Fibroblast of villous mesenchyme (primary cell): ENCODE measurements around the gene ATP8A1. TPM values are rescaled to one million over a fixed set of nuclear protein-coding genes. Genes with fewer than 3 reads are reported as not detected.

Experiments
- DNase-seq: peaks from one replicate; pipeline ENCODE4 v3.0.0-alpha.2; 2010; ENCODE audit warnings: low read depth
- H3K4me3 ChIP-seq: 2 replicates; pipeline ENCODE4 v1.5.1; 2011; ENCODE audit warnings: low read depth, mild to moderate bottlenecking, low read length
- total RNA-seq: library from RNA; depleted of rRNA; stranded (reverse); fragments of >200 nt; gene quantifications from 2 replicates; pipeline ENCODE4 v1.2.3, GENCODE V29; 2012
- TF ChIP-seq, protein P1 (sequence below): IDR thresholded peaks from 2 replicates; pipeline ENCODE4 v1.5.1; 2012; ENCODE audit warnings: low read depth, mild to moderate bottlenecking, low read length; ENCODE audit not compliant: insufficient read depth

Gene ATP8A1
- total RNA-seq, 1 donor, result 0.86 TPM

DNA sequence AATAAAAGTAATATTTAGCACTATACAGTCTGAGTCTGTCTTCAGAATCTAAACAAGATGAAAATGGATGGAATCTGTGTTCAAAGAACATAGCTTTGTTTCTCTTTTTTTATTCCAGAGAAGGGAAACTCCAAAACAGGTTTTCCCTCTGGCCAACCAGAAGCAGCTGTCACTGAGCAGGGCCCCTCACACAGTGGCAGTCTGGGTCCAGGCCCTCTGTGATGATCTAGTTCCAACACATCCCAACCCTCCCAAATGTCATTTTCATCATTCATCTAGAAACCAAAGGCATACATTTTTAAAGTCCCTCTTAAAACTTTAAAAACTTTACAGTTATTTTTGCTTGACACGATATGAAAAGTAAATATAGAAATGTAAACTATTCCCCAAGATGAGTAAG lies 70.1 kb downstream of the ATP8A1 start:
- TF ChIP-seq, protein P1, sequence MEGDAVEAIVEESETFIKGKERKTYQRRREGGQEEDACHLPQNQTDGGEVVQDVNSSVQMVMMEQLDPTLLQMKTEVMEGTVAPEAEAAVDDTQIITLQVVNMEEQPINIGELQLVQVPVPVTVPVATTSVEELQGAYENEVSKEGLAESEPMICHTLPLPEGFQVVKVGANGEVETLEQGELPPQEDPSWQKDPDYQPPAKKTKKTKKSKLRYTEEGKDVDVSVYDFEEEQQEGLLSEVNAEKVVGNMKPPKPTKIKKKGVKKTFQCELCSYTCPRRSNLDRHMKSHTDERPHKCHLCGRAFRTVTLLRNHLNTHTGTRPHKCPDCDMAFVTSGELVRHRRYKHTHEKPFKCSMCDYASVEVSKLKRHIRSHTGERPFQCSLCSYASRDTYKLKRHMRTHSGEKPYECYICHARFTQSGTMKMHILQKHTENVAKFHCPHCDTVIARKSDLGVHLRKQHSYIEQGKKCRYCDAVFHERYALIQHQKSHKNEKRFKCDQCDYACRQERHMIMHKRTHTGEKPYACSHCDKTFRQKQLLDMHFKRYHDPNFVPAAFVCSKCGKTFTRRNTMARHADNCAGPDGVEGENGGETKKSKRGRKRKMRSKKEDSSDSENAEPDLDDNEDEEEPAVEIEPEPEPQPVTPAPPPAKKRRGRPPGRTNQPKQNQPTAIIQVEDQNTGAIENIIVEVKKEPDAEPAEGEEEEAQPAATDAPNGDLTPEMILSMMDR, result no peak
- no peak for DNase-seq
- H3K4me3 ChIP-seq, result no peak overlapping the region

DNA sequence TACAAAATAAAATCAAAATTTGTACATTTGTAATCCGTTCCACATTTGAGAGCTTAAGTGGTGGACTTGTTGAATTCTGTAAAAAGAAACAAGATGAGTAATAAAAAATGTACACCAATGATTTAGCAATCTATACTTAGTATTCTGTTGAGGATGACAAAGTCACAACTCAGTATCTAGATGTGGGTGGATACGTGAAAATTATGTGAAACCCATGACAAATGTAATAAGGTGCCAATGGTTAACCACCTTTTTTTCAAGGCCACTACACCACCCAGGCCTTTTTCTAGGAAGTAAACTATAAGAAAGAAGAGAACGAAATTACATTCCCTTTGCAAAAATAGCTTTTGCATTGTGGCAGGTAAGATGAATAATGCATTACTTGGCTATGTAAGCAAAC lies 77.0 kb downstream of the ATP8A1 start:
- TF ChIP-seq, protein P1, result no peak
- DNase-seq, result no peak
- H3K4me3 ChIP-seq, result no peak overlapping the region

DNA sequence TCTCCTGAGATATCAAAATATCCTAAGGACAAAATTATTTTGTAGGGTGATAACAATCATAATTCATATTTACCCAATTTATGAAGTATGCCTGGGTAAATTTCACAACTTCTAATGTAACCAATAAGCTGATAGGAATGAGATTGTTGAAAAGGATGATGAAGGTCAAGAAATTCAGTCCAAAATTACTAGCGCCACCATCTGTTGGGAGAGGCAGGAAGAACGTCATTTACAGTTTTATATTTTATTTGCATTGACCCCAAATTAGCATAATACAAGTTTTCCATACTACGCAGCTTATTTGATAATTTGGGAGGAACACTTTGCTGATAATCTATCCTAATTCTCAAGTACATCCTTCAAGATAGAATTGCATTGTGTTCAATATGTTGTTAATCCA lies 78.7 kb downstream of the ATP8A1 start:
- TF ChIP-seq, protein P1, result no peak
- no peak for DNase-seq
- H3K4me3 ChIP-seq, result no peak overlapping the region

DNA sequence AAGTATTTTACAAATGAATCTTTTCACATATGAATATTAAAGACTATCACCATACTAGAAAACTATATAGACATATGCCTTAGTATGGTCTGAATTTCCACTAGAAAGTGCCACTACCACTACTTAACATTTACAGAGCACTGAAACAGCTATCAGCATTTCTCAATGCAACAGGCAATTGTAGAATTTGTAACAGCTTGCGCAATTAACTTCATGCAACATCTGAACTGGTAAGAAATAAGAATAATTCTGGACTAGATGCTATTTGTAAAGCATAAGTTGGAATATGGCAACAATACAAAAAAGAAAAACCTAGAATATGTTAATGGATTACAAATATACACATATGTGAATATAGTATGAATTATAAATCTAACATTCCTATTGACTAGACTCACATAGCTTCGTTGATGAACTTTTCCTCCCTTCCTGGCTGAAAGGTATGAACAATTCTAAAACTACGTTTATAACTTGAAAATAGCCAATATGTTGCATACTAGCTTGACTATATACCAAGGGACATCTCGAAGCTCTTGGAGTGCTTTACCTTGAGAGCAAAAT lies 82.0 kb downstream of the ATP8A1 start:
- no peak for DNase-seq
- TF ChIP-seq, protein P1, result no peak
- no peak overlapping the region for H3K4me3 ChIP-seq

DNA sequence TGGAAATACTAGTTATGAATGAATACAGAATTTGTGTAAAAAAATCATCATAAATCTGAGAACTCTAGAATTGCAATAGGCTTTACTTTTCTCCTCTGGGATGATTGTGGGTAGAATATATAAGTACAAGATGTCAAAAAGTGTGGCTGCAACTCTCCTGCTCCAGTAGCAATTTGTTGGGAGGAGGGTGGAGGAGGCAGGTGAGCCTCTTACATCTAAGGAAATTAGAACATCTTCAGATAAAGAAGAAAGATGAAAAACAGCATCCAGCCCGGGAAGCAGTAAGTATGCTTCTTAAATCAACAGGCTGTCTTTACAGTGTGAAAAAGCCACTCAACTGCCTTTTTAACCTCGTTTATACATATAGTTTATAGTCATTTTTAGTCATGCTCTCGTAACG lies 83.7 kb downstream of the ATP8A1 start:
- TF ChIP-seq, protein P1, result no peak
- DNase-seq, result no peak
- no peak overlapping the region for H3K4me3 ChIP-seq

DNA sequence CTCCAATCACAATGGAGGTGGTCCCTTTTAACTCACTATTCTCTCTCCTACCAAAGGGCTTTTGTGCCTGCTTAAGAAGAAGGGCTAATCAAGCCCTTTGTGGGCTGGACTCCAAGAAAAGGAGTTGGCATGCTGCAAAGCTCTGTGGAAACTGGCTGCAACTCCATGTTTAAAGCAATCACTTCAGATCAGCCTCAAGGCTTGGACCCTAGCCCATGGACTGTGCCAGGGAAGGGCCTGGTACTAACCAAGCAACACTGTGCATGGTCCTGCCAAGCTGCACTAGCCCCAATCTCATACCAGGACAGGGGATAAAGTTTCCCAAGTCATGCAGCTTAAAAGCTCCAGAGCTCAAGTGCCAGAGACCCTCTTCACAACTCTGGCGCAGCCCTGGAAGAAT lies 86.7 kb downstream of the ATP8A1 start:
- H3K4me3 ChIP-seq, result no peak overlapping the region
- no peak for DNase-seq
- TF ChIP-seq, protein P1, result no peak

DNA sequence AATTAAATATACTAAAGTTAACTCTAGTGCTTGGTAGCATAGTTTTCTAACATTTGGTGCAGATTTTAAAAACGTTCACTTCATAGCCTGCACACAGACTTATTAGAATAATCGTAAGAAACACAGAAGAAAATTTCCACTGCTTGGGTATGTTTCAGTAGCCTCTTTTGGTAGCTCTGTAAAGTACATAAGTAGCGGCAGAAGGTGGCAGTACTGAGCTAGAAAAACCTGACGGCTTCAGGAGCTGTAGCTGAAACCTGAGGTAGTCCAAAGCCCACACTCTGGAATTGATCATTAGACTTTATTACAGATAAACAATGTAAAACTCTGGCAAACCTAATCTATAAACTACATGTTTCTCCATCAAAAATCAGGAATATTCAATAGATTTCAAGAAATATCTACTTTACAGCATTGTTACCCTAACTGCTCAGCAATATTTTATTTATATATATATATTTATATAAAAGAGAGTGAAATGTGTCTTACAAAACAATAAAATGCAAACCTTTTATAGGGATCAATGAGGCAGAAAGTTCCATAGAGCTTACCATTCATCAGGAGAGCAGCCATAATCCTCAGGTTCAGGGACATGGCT lies 88.2 kb downstream of the ATP8A1 start:
- peak; percentile 68 for DNase-seq
- TF ChIP-seq, protein P1, result peak; percentile 66
- H3K4me3 ChIP-seq, result no peak overlapping the region
